NT2/D1 (cell line): Measurements from ENCODE around the gene FCN2.

Experiments used
- DNase-seq: peaks from one replicate; pipeline ENCODE4 v3.0.0-alpha.2; 2011; ENCODE audit warnings: low read depth, low spot score
- H3K27me3 ChIP-seq: 2 replicates; pipeline ENCODE4 v1.6.0; 2011; ENCODE audit warnings: mild to moderate bottlenecking; ENCODE audit not compliant: insufficient read length, insufficient read depth
- H3K36me3 ChIP-seq: 2 replicates; pipeline ENCODE4 v1.6.1; 2011; ENCODE audit warnings: mild to moderate bottlenecking, low read length, mixed read lengths; ENCODE audit not compliant: insufficient read depth, insufficient read length
- H3K4me1 ChIP-seq: 2 replicates; pipeline ENCODE4 v1.5.1; 2011; ENCODE audit not compliant: insufficient read depth, insufficient read length
- H3K4me3 ChIP-seq: 2 replicates; pipeline ENCODE4 v1.5.1; 2011; ENCODE audit warnings: low read depth; ENCODE audit not compliant: insufficient read length
- H3K9ac ChIP-seq: 2 replicates; pipeline ENCODE4 v1.6.0; 2011; ENCODE audit warnings: low read depth; ENCODE audit not compliant: insufficient read length
- H3K9me3 ChIP-seq: 2 replicates; pipeline ENCODE4 v1.5.1; 2011; ENCODE audit warnings: mild to moderate bottlenecking, low read length; ENCODE audit not compliant: insufficient read depth
- SUZ12 ChIP-seq: IDR thresholded peaks from 2 replicates; pipeline ENCODE4 v1.6.1; 2011; ENCODE audit not compliant: insufficient read length, insufficient read depth; ENCODE audit errors: extremely low read depth
- YY1 ChIP-seq: IDR thresholded peaks from 2 replicates; pipeline ENCODE4 v1.6.1; 2011; ENCODE audit not compliant: insufficient read length, insufficient read depth
- ZNF274 ChIP-seq: IDR thresholded peaks from 2 replicates; pipeline ENCODE4 v1.6.1; 2011; ENCODE audit warnings: mild to moderate bottlenecking, low read depth, low read length

Gene FCN2

DNA sequence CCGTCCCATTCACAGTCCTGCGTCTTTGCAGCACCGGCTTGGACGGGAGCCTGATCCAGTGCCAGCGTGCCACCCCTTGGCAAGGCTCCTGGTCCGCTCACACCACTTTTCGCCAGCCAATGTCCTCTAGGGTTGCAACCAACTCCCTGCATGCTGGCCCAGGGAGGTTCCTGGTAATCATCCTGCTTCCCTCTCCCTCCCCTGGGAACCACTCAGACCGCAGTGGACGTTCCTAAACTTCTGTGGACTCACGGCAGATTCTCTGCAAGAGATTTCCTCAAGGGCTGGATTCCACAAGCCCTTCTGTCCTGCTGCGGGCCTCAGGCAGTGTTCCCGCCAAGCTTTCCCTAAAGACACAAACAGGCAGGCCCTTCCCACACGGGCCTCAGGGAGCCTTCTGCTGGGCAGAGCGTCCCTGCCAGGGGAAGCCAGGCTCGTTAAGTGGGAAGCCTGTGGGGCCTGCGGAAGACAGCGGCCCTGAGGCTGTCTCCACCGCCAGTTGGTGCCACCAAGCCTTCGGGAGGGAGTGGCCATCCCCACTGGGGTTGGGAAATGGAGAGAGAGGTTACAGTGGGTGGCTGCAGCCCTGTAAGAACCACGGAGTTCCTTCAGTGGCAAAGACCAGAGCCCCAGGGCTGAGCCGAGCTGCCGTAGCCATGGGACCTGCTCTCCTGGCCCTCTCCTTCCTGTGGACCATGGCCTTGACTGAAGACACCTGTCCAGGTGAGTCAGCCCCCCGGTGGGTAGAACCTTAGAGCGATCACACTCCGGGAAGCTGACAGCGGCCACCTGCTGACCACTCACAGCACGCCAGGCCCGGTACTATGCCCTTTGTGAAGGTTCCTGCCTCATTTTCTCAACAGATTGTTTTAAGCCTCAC is 16.4 kb upstream of the FCN2 start:
- TF ChIP-seq ZNF274 (no peak), YY1 (no peak), SUZ12 (no peak)
- H3K4me1 ChIP-seq = peaks cover 4% of the 10 kb centered on the region
- H3K4me3 ChIP-seq = no peak overlapping the region
- no peaks in the 10 kb centered on the region; the same call in 1 of the 2 replicates for H3K9me3 ChIP-seq
- no peaks in the 10 kb centered on the region for H3K27me3 ChIP-seq
- no peak for DNase-seq
- no peak overlapping the region for H3K9ac ChIP-seq
- H3K36me3 ChIP-seq = no peaks in the 10 kb centered on the region

DNA sequence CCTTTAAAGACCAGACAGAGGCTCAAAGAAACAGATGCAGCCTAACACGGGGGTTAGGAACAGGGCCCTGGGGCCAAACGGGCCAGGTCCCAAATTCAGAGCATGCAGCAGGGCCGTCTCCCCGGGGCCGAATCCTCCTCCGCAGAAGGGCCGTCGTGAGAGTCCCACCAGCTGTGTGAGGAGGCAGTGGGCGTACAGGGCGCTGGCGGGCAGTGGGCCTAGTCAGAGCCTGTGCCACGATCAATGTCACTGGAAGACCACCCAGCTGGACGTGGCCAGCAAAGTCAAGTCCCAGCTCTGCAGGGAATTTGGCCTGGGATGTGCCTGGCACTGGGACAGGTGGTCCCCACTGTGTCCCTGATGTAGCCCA is 15.8 kb upstream of the FCN2 start:
- no peak for DNase-seq
- H3K27me3 ChIP-seq = no peaks in the 10 kb centered on the region
- H3K4me3 ChIP-seq = no peak overlapping the region
- peaks cover 4% of the 10 kb centered on the region for H3K4me1 ChIP-seq
- H3K36me3 ChIP-seq = no peaks in the 10 kb centered on the region
- no peak overlapping the region for H3K9ac ChIP-seq
- no peaks in the 10 kb centered on the region; the same call in 1 of the 2 replicates for H3K9me3 ChIP-seq
- TF ChIP-seq SUZ12 (no peak), ZNF274 (no peak), YY1 (no peak)

DNA sequence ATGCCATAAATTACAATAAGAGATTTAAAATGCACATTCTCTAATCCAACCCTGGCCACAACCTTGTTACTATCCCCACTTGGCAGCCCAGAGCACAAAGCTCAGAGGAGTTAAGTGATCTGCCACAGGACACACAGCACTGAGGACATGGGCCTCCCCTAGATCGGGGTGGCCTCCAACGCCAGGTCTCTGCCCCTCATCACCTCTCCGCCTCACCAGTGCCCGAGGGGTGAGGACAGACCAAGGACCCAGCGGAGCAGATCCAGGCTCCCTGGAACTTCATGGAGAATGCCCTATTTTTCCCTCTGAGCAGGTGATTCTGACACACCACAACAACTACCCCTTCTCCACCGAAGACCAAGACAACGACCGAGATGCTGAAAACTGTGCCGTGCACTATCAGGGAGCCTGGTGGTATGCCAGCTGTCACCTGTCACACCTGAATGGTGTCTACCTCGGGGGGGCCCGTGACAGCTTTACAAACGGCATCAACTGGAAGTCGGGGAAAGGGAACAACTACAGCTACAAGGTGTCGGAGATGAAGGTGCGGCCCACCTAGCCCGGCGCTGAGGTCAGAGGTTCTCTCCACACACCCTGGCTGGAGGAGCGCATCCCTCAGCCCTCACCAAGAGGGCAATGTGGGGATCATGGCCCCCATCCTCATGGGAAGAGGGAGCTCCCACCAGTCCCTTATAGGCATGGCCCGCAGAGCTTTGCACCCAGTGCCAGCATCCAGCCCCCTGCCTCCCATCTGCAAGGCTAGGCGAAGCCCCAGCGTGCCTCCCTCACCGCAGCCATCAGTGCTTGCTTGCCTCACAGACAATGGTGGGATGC is 12.5 kb upstream of the FCN2 start:
- peaks cover 6% of the 10 kb centered on the region for H3K4me1 ChIP-seq
- no peaks in the 10 kb centered on the region for H3K9me3 ChIP-seq
- no peak for TF ChIP-seq ZNF274
- no peak for TF ChIP-seq SUZ12
- TF ChIP-seq YY1 = no peak
- H3K9ac ChIP-seq = no peak overlapping the region
- H3K36me3 ChIP-seq = no peaks in the 10 kb centered on the region
- H3K27me3 ChIP-seq = no peaks in the 10 kb centered on the region
- H3K4me3 ChIP-seq = no peak overlapping the region
- no peak for DNase-seq

DNA sequence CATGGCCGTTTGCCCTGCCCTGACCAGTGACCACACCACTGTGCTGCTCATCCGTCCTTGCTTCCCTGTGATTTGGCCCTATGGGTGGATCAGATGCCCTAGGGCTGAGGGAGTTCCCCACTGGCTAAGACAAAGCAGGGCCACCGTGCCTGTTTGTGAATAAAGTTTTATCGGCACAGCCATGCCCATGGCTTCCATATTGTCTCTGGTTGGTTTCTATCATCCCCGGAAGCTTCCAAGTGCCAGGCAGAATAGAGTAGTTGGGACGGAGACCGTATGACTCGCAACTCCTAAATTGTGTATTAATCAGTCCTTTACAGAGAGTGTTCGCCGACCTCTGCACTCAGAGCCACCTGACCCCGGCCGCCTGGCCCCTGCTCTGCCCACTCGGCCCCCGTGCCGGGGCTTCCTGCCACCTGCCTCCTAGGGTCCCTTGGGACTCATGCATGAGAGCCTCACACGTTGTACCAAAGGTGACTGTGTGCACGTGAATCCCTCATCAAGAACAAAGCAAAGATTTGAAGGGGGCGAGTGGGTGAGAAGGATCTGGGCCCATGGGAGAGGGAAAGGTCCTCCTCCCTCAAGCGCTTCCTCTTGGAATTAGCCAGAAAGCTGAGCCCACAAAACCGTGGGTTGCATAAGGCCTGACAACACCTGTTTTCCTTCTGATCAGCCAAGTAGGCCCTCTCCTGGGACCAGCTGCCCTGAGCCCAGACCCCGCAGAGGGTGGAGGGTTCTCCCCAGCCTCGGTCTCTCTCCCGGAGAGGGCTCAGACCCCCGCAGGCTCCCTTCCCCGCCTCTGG is 11.7 kb upstream of the FCN2 start:
- no peak for TF ChIP-seq ZNF274
- no peak for TF ChIP-seq SUZ12
- no peak for TF ChIP-seq YY1
- Histone ChIP-seq H3K27me3 (no peaks in the 10 kb centered on the region), H3K9me3 (0 out of 2 replicates have a peak, but pooled peaks cover 2% of the 10 kb centered on the region), H3K9ac (no peak overlapping the region), H3K4me3 (no peak overlapping the region), H3K4me1 (peaks cover 6% of the 10 kb centered on the region), H3K36me3 (no peaks in the 10 kb centered on the region)
- no peak for DNase-seq

DNA sequence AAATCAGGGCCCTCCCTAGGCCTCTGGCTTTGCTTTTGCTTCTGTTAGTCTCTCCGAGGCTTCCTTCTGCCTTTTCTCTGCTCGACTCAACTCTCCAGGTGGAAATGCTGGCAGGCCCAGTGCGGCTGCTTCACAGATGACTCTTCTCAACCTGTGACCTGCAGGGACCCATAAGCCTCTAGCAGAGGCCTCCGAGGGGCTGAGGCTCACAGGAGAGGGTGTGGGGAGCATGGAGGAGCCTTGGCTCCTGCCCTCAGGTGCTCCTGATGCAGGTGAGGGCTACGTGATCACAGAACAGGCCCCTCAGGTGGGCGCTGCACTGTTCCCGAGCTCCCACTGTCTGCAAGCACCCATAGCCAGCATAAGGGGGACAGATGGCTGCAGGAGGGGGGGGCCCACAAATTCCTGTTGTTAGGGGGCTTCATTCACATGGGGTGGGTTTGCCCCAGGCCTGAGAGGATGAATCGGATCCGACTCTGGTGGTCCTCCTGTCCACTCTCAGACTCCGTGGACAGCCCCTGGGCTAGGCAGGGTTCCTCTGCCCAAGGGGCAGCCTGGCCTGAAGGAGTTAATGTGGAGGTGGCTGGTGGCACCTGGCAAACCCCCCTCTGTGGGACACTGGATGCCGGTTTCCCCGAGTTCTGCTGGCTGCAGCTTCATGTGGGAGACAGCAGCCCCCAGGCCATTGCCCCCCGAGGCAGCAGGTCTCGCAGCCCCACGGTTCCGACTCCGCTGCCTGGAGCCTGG is 10.9 kb upstream of the FCN2 start:
- no peak for DNase-seq
- Histone ChIP-seq H3K36me3 (no peaks in the 10 kb centered on the region), H3K9ac (no peak overlapping the region), H3K4me3 (no peak overlapping the region), H3K4me1 (peaks cover 2% of the 10 kb centered on the region), H3K9me3 (peaks cover 9% of the 10 kb centered on the region; the same call in 1 of the 2 replicates), H3K27me3 (no peaks in the 10 kb centered on the region)
- TF ChIP-seq ZNF274 (no peak), SUZ12 (no peak), YY1 (no peak)

DNA sequence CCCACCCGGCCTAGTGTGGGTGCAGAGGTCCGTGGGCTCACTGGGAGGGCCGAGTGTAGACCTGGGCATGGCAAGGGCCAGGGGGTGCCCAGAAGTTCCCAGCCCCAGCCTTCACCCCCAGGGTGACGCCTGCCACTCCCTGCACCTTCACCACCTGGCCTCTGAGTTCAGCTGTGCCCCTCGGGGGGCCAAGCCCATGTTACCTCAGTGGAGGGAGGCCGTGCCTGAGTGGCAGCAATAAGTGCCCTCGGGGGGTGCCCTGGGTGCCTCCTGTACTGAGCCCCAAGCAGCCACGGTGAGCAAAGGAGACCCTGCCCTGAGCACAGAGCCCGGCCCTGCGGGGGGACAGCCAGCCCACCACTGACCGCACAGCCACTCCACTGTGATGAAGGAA is 10.3 kb upstream of the FCN2 start:
- no peak for DNase-seq
- H3K9ac ChIP-seq = no peak overlapping the region
- H3K9me3 ChIP-seq = peaks cover 11% of the 10 kb centered on the region; the same call in 1 of the 2 replicates
- peaks cover 2% of the 10 kb centered on the region for H3K4me1 ChIP-seq
- no peaks in the 10 kb centered on the region for H3K27me3 ChIP-seq
- H3K4me3 ChIP-seq = no peak overlapping the region
- no peaks in the 10 kb centered on the region for H3K36me3 ChIP-seq
- TF ChIP-seq SUZ12 = no peak
- no peak for TF ChIP-seq ZNF274
- no peak for TF ChIP-seq YY1
